ENCODE measurements around the gene ABLIM3.
"Not testable (repeated sequence)": the region's sequence is repeated elsewhere in the genome, so short reads cannot be mapped to it uniquely, and the experiment has no call there.

- TF ChIP-seq CTCF (IDR thresholded peaks at IDR 0.05 in 2 of 3, conservative IDR thresholded peaks at IDR 0.05 in 1 of 3; ENCODE audit: borderline replicate concordance in 1 of 3, insufficient read depth in 1 of 3, low read depth in 2 of 3, low read length in 2 of 3); JUND (IDR thresholded peaks at IDR 0.05); ZFX (IDR thresholded peaks at IDR 0.05); ZNF274 (IDR thresholded peaks at IDR 0.05; ENCODE audit: low read depth, low read length): not testable (repeated sequence)
These were observed 131.5 kb downstream of the ABLIM3 start for GRCh38 chr5:149272781-149273180.

All from HCT116 (cell line).